OCI-LY1 (cell line): ENCODE data around the gene SLC19A1.

ENCODE experiments used
- CTCF ChIP-seq: fragments of 200-600 bp; sonication (generic), shearing (Covaris generic); IDR thresholded peaks from 2 replicates; pipeline ENCODE4 v1.5.1; 2017; ENCODE audit warnings: mild to moderate bottlenecking, antibody characterized with exemption, low read length, moderate library complexity, mixed read lengths
- EZH2 ChIP-seq: fragments of 200-600 bp; sonication (generic), shearing (Covaris generic); IDR thresholded peaks from 2 replicates; pipeline ENCODE4 v1.8.0; 2017; ENCODE audit warnings: borderline replicate concordance, mixed run types, mild to moderate bottlenecking, antibody characterized with exemption, low read length, moderate library complexity, mixed read lengths

GRCh38 chr21:45491056-45491455 lies 51.2 kb downstream of the SLC19A1 start:
- TF ChIP-seq EZH2: no peak
- no peak for TF ChIP-seq CTCF
